22Rv1 (cell line): ENCODE data around the gene HDAC5.

Experiments
- ZFX ChIP-seq: fragments of 450-650 bp; IDR thresholded peaks from 2 replicates; pipeline ENCODE4 v1.6.1; 2017; ENCODE audit warnings: antibody characterized with exemption, borderline replicate concordance
- TF ChIP-seq, protein P1 (sequence below): fragments of 450-650 bp; IDR thresholded peaks from 2 replicates; pipeline ENCODE4 v1.5.1; 2017; ENCODE audit warnings: mild to moderate bottlenecking

DNA sequence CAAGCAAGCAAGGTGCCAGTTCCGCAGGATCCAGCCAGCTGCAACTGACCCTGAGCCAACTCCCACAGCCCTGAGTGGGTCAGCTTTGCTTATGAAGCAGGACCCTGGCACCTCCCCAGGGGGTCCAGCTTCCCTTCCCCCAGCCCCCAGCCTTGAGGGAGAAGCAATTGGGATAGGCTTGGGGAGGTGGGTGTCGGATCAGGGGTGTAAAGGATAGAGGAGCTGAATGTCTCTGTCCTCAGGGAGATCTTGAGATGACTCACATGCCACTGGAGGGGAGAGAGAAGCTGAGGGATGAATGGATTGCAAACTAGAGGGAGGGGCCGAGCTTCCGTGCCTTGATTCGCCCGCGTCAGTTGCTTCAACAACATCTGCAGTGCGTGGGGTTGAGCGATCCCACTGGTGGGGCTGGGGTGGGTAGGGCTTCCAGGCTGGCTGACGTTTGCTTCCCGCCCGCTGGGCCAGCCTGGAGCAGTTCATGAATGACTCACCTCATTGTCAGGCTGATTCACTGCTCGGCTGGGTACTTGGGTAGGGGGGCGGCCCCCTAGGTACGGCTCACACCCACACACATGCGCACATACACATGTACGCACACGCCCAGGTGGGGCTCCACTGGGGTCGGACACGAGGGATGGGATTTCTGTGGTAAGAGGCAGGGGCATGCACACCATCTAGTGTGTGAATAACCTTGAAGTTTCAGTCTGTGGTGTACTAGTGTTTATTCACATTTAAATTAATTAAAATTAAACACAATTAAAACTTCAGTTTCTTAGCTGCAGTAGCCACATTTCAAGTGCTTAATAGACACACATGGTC is 14.7 kb upstream of the HDAC5 start:
- TF ChIP-seq, protein P1, sequence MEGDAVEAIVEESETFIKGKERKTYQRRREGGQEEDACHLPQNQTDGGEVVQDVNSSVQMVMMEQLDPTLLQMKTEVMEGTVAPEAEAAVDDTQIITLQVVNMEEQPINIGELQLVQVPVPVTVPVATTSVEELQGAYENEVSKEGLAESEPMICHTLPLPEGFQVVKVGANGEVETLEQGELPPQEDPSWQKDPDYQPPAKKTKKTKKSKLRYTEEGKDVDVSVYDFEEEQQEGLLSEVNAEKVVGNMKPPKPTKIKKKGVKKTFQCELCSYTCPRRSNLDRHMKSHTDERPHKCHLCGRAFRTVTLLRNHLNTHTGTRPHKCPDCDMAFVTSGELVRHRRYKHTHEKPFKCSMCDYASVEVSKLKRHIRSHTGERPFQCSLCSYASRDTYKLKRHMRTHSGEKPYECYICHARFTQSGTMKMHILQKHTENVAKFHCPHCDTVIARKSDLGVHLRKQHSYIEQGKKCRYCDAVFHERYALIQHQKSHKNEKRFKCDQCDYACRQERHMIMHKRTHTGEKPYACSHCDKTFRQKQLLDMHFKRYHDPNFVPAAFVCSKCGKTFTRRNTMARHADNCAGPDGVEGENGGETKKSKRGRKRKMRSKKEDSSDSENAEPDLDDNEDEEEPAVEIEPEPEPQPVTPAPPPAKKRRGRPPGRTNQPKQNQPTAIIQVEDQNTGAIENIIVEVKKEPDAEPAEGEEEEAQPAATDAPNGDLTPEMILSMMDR: no peak
- TF ChIP-seq ZFX: no peak
